Measurements from ENCODE around the gene MROH7.

MROH7 gene

GRCh38 chr1:54645806-54646676 lies 4.5 kb downstream of the MROH7 start:
- no peak overlapping the region for H3K4me3 ChIP-seq (ENCODE audit: low read length)
- DNase-seq (ENCODE audit: low read depth, low spot score): no peak

GRCh38 chr1:54649130-54649898 lies 7.7 kb downstream of the MROH7 start:
- no peak for DNase-seq (ENCODE audit: low read depth, low spot score)
- H3K4me3 ChIP-seq (ENCODE audit: low read length): no peak overlapping the region

- DNase-seq (ENCODE audit: low read depth, low spot score): no peak
- no peak overlapping the region for H3K4me3 ChIP-seq (ENCODE audit: low read length)
Measured at GRCh38 chr1:54649921-54650320, 8.3 kb downstream of the MROH7 start.

- no peak overlapping the region for H3K4me3 ChIP-seq (ENCODE audit: low read length)
- no peak for DNase-seq (ENCODE audit: low read depth, low spot score)
Measured at GRCh38 chr1:54650417-54650816, 8.8 kb downstream of the MROH7 start.

- DNase-seq (ENCODE audit: low read depth, low spot score): no peak
Measured at GRCh38 chr1:54651608-54652007, 10.0 kb downstream of the MROH7 start.

GRCh38 chr1:54652168-54652567 lies 10.6 kb downstream of the MROH7 start:
- H3K4me3 ChIP-seq (ENCODE audit: low read length): no peak overlapping the region
- DNase-seq (ENCODE audit: low read depth, low spot score): no peak

More at GRCh38 chr1:54651608-54652007, 10.0 kb downstream of the MROH7 start:
- H3K4me3 ChIP-seq (ENCODE audit: low read length): no peak overlapping the region

- H3K4me3 ChIP-seq (ENCODE audit: low read length): no peak overlapping the region
- no peak for DNase-seq (ENCODE audit: low read depth, low spot score)
Measured at GRCh38 chr1:54653036-54653435, 11.4 kb downstream of the MROH7 start.

GRCh38 chr1:54658164-54658913 lies 16.8 kb downstream of the MROH7 start:
- DNase-seq (ENCODE audit: low read depth, low spot score): no peak
- H3K4me3 ChIP-seq (ENCODE audit: low read length): no peak overlapping the region

GRCh38 chr1:54663725-54664124 lies 22.1 kb downstream of the MROH7 start:
- DNase-seq (ENCODE audit: low read depth, low spot score): no peak
- no peak overlapping the region for H3K4me3 ChIP-seq (ENCODE audit: low read length)

GRCh38 chr1:54664364-54664763 lies 22.8 kb downstream of the MROH7 start:
- no peak for DNase-seq (ENCODE audit: low read depth, low spot score)
- H3K4me3 ChIP-seq (ENCODE audit: low read length): no peak overlapping the region

- no peak for DNase-seq (ENCODE audit: low read depth, low spot score)
- no peak overlapping the region for H3K4me3 ChIP-seq (ENCODE audit: low read length)
Measured at GRCh38 chr1:54665852-54666251, 24.3 kb downstream of the MROH7 start.

GRCh38 chr1:54666333-54666732 lies 24.7 kb downstream of the MROH7 start:
- H3K4me3 ChIP-seq (ENCODE audit: low read length): no peak overlapping the region
- no peak for DNase-seq (ENCODE audit: low read depth, low spot score)

- no peak overlapping the region for H3K4me3 ChIP-seq (ENCODE audit: low read length)
- no peak for DNase-seq (ENCODE audit: low read depth, low spot score)
Measured at GRCh38 chr1:54667797-54668196, 26.2 kb downstream of the MROH7 start.

- no peak for DNase-seq (ENCODE audit: low read depth, low spot score)
- no peak overlapping the region for H3K4me3 ChIP-seq (ENCODE audit: low read length)
Measured at GRCh38 chr1:54668567-54668966, 27.0 kb downstream of the MROH7 start.

GRCh38 chr1:54671985-54672608 lies 30.5 kb downstream of the MROH7 start:
- DNase-seq (ENCODE audit: low read depth, low spot score): peak; percentile 80
- no peak overlapping the region for H3K4me3 ChIP-seq (ENCODE audit: low read length)

GRCh38 chr1:54678776-54679643 lies 37.4 kb downstream of the MROH7 start:
- H3K4me3 ChIP-seq (ENCODE audit: low read length): no peak overlapping the region
- DNase-seq (ENCODE audit: low read depth, low spot score): no peak

- DNase-seq (ENCODE audit: low read depth, low spot score): no peak
- no peak overlapping the region for H3K4me3 ChIP-seq (ENCODE audit: low read length)
Measured at GRCh38 chr1:54679706-54680105, 38.1 kb downstream of the MROH7 start.

GRCh38 chr1:54680387-54680786 lies 38.8 kb downstream of the MROH7 start:
- H3K4me3 ChIP-seq (ENCODE audit: low read length): no peak overlapping the region
- DNase-seq (ENCODE audit: low read depth, low spot score): no peak
